Transverse colon (tissue), 4 donors: ENCODE data around the gene SREBF1.

Source experiments
- EP300 ChIP-seq: sonication (generic); formaldehyde crosslinking; IDR thresholded peaks from one replicate; pipeline ENCODE4 v1.6.1; 2017; ENCODE audit warnings: antibody characterized with exemption, low read depth
- POLR2A ChIP-seq: fragments of 450-650 bp; IDR thresholded peaks from one replicate; pipeline ENCODE4 v1.6.1; 2016; ENCODE audit warnings: antibody characterized with exemption, mild to moderate bottlenecking, moderate library complexity
- POLR2AphosphoS5 ChIP-seq, 3 donors: sonication (generic); formaldehyde crosslinking; IDR thresholded peaks; one replicate each; pipeline ENCODE4 v1.6.1; 2016; ENCODE audit warnings: antibody characterized with exemption in 3 of 3
- TF ChIP-seq, protein P1 (sequence below), 5 experiments: fragments of 200-600 bp in 3 of 5; fragments of 450-650 bp in 2 of 5; sonication (generic) in 3 of 5; IDR thresholded peaks; 1 replicate in 2 of 5; 2 replicates in 3 of 5; pipeline ENCODE4 v1.5.1; 2016 to 2017; ENCODE audit warnings: antibody characterized with exemption in 5 of 5, inconsistent platforms in 3 of 5, mild to moderate bottlenecking in 2 of 5, moderate library complexity in 1 of 5

DNA sequence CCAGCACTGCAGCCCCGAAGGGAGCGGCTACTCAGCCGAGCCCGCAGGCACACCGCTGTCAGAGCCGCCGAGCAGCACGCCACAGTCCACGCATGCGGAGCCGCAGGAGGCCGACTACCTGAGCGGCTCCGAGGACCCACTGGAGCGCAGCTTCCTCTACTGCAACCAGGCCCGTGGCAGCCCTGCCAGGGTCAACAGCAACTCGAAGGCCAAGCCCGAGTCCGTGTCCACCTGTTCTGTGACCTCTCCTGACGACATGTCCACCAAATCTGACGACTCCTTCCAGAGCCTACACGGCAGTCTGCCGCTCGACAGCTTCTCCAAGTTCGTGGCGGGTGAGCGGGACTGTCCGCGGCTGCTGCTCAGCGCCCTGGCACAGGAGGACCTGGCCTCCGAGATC is 42.4 kb downstream of the SREBF1 start:
- TF ChIP-seq, protein P1, sequence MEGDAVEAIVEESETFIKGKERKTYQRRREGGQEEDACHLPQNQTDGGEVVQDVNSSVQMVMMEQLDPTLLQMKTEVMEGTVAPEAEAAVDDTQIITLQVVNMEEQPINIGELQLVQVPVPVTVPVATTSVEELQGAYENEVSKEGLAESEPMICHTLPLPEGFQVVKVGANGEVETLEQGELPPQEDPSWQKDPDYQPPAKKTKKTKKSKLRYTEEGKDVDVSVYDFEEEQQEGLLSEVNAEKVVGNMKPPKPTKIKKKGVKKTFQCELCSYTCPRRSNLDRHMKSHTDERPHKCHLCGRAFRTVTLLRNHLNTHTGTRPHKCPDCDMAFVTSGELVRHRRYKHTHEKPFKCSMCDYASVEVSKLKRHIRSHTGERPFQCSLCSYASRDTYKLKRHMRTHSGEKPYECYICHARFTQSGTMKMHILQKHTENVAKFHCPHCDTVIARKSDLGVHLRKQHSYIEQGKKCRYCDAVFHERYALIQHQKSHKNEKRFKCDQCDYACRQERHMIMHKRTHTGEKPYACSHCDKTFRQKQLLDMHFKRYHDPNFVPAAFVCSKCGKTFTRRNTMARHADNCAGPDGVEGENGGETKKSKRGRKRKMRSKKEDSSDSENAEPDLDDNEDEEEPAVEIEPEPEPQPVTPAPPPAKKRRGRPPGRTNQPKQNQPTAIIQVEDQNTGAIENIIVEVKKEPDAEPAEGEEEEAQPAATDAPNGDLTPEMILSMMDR (IDR thresholded peaks at IDR 0.05), result no peak
- TF ChIP-seq POLR2AphosphoS5 (IDR thresholded peaks at IDR 0.05) (no peak), POLR2A (no peak), EP300 (no peak)
